Measurements from ENCODE around the gene UBE2E2. TPM values are rescaled to one million over a fixed set of nuclear protein-coding genes. Genes with fewer than 3 reads are reported as not detected.
A peak's percentile ranks its signal among the peaks of the same experiment; 100 is the strongest.

Gene UBE2E2
- total RNA-seq, 1 donor from 2014 or later = 24.2 TPM

GRCh38 chr3:23587513-23587912, 384.4 kb downstream of the UBE2E2 start:
- TF ChIP-seq CTCF (conservative IDR thresholded peaks at IDR 0.05) = no peak
- H3K4me1 Mint-ChIP-seq = peaks cover 13% of the 10 kb centered on the region
- no peak for DNase-seq (ENCODE audit: low read depth, low spot score)
- H3K27ac Mint-ChIP-seq (ENCODE audit: unreplicated experiment) = no peak overlapping the region
- H3K4me3 Mint-ChIP-seq = no peak overlapping the region
- peaks cover 2% of the 10 kb centered on the region for H3K9me3 Mint-ChIP-seq
- H3K27me3 Mint-ChIP-seq (ENCODE audit: low read depth) = no peaks in the 10 kb centered on the region
- H3K36me3 Mint-ChIP-seq (ENCODE audit: low read depth) = peaks cover 15% of the 10 kb centered on the region

GRCh38 chr3:23588547-23588946, 385.4 kb downstream of the UBE2E2 start:
- H3K36me3 Mint-ChIP-seq (ENCODE audit: low read depth) = peaks cover 9% of the 10 kb centered on the region
- peaks cover 13% of the 10 kb centered on the region for H3K4me1 Mint-ChIP-seq
- no peak overlapping the region for H3K27ac Mint-ChIP-seq (ENCODE audit: unreplicated experiment)
- H3K9me3 Mint-ChIP-seq = no peaks in the 10 kb centered on the region
- TF ChIP-seq CTCF (conservative IDR thresholded peaks at IDR 0.05) = no peak
- H3K27me3 Mint-ChIP-seq (ENCODE audit: low read depth) = no peaks in the 10 kb centered on the region
- no peak overlapping the region for H3K4me3 Mint-ChIP-seq
- no peak for DNase-seq (ENCODE audit: low read depth, low spot score)

GRCh38 chr3:23589602-23590001, 386.5 kb downstream of the UBE2E2 start:
- Mint-ChIP-seq H3K4me3 (no peak overlapping the region), H3K9me3 (no peaks in the 10 kb centered on the region), H3K4me1 (peaks cover 13% of the 10 kb centered on the region), H3K27ac (ENCODE audit: unreplicated experiment) (peak overlapping the region; percentile 7), H3K27me3 (ENCODE audit: low read depth) (no peaks in the 10 kb centered on the region), H3K36me3 (ENCODE audit: low read depth) (peaks cover 3% of the 10 kb centered on the region)
- DNase-seq (ENCODE audit: low read depth, low spot score) = no peak
- TF ChIP-seq CTCF (conservative IDR thresholded peaks at IDR 0.05) = no peak

GRCh38 chr3:23590424-23591273, 387.5 kb downstream of the UBE2E2 start:
- no peak for DNase-seq (ENCODE audit: low read depth, low spot score)
- Mint-ChIP-seq H3K4me3 (no peak overlapping the region), H3K36me3 (ENCODE audit: low read depth) (no peaks in the 10 kb centered on the region), H3K9me3 (no peaks in the 10 kb centered on the region), H3K27ac (ENCODE audit: unreplicated experiment) (no peak overlapping the region), H3K4me1 (peaks cover 18% of the 10 kb centered on the region), H3K27me3 (ENCODE audit: low read depth) (no peaks in the 10 kb centered on the region)
- TF ChIP-seq CTCF (conservative IDR thresholded peaks at IDR 0.05) = no peak

GRCh38 chr3:23591374-23591773, 388.2 kb downstream of the UBE2E2 start:
- no peaks in the 10 kb centered on the region for H3K27me3 Mint-ChIP-seq (ENCODE audit: low read depth)
- H3K4me3 Mint-ChIP-seq = no peak overlapping the region
- H3K36me3 Mint-ChIP-seq (ENCODE audit: low read depth) = peaks cover 2% of the 10 kb centered on the region
- TF ChIP-seq CTCF (conservative IDR thresholded peaks at IDR 0.05) = no peak
- H3K4me1 Mint-ChIP-seq = peaks cover 18% of the 10 kb centered on the region
- H3K27ac Mint-ChIP-seq (ENCODE audit: unreplicated experiment) = no peak overlapping the region
- no peak for DNase-seq (ENCODE audit: low read depth, low spot score)
- no peaks in the 10 kb centered on the region for H3K9me3 Mint-ChIP-seq

Data from neural crest cell (in vitro differentiated cells).